Colonic mucosa (tissue), 4 donors: Measurements from ENCODE around the gene CCDC112. TPM values are rescaled to one million over a fixed set of nuclear protein-coding genes. Genes with fewer than 3 reads are reported as not detected.

Source experiments
- DNase-seq: peaks from one replicate; pipeline ENCODE4 v3.0.0-alpha.2; 2020
- H3K27ac ChIP-seq: fragments of 200-600 bp; one replicate; pipeline ENCODE4 v1.8.0; 2021
- H3K27me3 ChIP-seq: fragments of 200-600 bp; one replicate; pipeline ENCODE4 v1.8.0; 2021
- H3K36me3 ChIP-seq: fragments of 200-600 bp; one replicate; pipeline ENCODE4 v1.8.0; 2021
- H3K4me1 ChIP-seq: fragments of 200-600 bp; one replicate; pipeline ENCODE4 v1.8.0; 2021; ENCODE audit warnings: mild to moderate bottlenecking
- H3K4me3 ChIP-seq: fragments of 200-600 bp; one replicate; pipeline ENCODE4 v1.8.0; 2021
- H3K9ac ChIP-seq, 2 donors: one replicate each; pipeline ENCODE4 v1.7.0; 2013; ENCODE audit warnings: control low read depth in 2 of 2, low read depth in 2 of 2, low read length in 2 of 2
- H3K9me3 ChIP-seq: fragments of 200-600 bp; one replicate; pipeline ENCODE4 v1.8.0; 2021
- intact Hi-C: fragments of 100-400 bp; cut with DNase I; formaldehyde crosslinking; loops from one replicate; pipeline ENCODE4 v1.14.1; 2022
- total RNA-seq, 2 donors: library from RNA; stranded (reverse); fragmentation: NEBNext Ultra II Directional in 1 of 2; extraction: Animal tissue kit (Norgen Biotek cat#: 25700) in 1 of 2; gene quantifications; one replicate each; pipeline ENCODE4 v1.2.1, GENCODE V29; 2021
- TF ChIP-seq, protein P1 (sequence below): fragments of 200-600 bp; IDR thresholded peaks from one replicate; pipeline ENCODE4 v1.8.0; 2022; ENCODE audit warnings: antibody characterized with exemption, mild to moderate bottlenecking
- donor health status: healthy.
- donor health status: DM: no; HTN: no; CAD: no.
- donor health status: DM: no; HTN: no; CAD: no.

Gene CCDC112
- total RNA-seq, 2 donors from 2014 or later: 7.6 to 10.5 TPM

DNA sequence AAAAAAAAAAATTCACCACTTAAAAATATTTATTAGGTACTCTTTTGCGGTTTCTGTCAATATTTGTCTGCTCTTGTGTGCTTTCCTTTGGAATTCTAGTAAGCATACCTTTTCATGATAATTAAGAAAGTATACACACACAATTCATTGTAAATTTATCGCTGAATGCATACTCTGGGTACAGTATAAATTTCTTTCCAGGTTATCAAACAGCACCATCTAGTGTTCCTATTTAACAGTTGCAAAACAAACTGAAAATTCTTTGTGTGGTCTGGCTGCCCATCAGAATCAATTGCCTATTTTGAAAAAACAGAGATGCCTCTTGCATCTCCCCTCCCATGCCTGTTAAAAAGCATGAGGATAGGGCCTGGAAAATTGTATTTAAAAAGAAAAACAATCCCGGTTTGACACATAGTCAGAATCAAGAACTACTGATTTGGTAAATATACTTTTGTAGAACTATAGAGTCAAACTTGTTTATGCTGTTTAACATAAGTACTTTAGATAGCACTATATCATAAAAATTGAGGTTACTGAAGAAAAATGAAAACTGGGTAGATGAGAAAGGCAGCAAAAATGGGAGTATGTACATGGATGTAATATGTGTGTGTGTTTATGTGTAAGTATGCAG is 50.0 kb downstream of the CCDC112 start:
- TF ChIP-seq, protein P1, sequence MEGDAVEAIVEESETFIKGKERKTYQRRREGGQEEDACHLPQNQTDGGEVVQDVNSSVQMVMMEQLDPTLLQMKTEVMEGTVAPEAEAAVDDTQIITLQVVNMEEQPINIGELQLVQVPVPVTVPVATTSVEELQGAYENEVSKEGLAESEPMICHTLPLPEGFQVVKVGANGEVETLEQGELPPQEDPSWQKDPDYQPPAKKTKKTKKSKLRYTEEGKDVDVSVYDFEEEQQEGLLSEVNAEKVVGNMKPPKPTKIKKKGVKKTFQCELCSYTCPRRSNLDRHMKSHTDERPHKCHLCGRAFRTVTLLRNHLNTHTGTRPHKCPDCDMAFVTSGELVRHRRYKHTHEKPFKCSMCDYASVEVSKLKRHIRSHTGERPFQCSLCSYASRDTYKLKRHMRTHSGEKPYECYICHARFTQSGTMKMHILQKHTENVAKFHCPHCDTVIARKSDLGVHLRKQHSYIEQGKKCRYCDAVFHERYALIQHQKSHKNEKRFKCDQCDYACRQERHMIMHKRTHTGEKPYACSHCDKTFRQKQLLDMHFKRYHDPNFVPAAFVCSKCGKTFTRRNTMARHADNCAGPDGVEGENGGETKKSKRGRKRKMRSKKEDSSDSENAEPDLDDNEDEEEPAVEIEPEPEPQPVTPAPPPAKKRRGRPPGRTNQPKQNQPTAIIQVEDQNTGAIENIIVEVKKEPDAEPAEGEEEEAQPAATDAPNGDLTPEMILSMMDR: peak; percentile 65
- no peaks in the 10 kb centered on the region for H3K27me3 ChIP-seq
- no peak overlapping the region for H3K27ac ChIP-seq
- no peaks in the 10 kb centered on the region for H3K9me3 ChIP-seq
- DNase-seq: no peak
- H3K4me1 ChIP-seq: no peaks in the 10 kb centered on the region
- intact Hi-C loops: loop anchor here (2.0 kb wide), 1 partner anchor 148 kb away; no protein-coding TSS in a partner anchor
- H3K36me3 ChIP-seq: no peaks in the 10 kb centered on the region
- H3K9ac ChIP-seq: no peak overlapping the region
- no peak overlapping the region for H3K4me3 ChIP-seq

DNA sequence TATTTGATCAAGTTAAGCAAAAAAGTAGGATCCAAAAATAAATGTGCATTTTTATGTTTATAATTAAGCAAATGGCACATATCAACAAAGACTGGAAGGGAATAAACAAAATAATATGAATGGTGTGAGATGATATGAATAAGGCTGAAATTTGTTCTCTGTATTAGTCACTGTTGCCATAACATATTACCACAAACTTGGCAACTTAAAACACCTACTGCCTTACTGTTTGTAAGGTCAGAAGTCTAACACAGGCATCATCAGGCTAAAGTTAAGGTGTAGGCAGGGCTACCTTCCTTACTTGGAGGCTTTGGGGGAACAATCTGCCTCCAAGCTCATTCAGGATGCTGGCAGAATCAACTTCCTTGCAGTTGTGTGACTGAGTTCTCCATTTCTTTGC is 53.0 kb downstream of the CCDC112 start:
- Histone ChIP-seq H3K4me3 (no peak overlapping the region), H3K36me3 (no peaks in the 10 kb centered on the region), H3K27me3 (no peaks in the 10 kb centered on the region), H3K9ac (no peak overlapping the region), H3K4me1 (no peaks in the 10 kb centered on the region), H3K9me3 (no peaks in the 10 kb centered on the region), H3K27ac (no peak overlapping the region)
- TF ChIP-seq, protein P1: no peak
- DNase-seq: no peak
- intact Hi-C loops: no loop called here

DNA sequence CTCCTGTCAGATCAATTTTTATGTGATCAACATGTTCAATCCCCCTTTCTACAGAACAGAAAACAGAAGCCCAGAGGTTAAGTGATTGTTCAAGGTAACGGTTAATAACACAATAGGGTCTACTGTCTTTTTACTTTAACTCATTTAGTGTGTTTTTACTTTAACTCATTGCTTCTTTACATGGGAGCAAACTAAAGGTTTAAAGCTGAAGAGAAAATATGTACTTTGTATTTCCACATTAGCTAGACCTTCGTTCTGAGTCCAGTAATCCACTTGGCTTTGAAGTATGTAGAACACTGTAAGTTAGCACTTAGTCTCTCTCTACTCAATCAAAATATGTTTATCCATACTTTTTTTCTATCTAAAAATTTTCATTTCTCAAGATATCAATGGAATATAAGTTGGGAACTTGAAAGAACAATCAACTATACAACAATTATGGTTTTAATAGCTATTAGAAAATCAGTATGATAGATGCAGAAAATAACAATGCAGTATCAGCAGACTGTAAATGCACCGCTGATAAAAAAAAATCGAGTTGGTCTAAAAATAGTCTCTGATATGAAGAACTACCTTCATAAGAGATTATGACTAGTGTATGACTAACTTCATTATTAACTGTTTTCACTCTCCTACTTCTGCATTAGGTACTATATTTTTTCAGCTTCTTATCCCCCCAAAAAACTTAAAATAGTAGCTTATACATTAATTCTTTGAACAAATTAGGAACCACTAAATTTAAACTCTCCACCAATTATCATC is 54.4 kb downstream of the CCDC112 start:
- Histone ChIP-seq H3K4me3 (no peak overlapping the region), H3K4me1 (no peaks in the 10 kb centered on the region), H3K27ac (no peak overlapping the region), H3K9ac (no peak overlapping the region), H3K36me3 (no peaks in the 10 kb centered on the region), H3K9me3 (no peaks in the 10 kb centered on the region), H3K27me3 (no peaks in the 10 kb centered on the region)
- TF ChIP-seq, protein P1: no peak
- intact Hi-C loops: no loop called here
- DNase-seq: no peak

DNA sequence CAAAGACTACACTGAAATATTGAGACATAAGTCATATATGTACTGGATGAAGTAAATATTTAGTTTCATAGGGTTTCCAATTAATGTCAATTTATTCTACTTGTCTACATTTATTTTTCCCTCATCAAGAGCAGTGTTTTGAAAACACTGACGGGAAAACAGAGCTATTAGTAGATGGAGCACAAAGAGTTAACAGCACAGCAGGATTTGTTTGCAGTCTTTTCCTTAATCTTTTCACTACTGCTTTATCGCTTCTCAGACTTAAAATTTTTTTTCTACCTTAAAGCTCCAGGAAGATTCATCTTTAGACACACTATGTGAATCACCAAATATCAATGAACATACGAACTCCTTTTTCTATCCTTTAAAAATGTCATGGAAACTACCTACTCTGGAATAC is 59.4 kb downstream of the CCDC112 start:
- no peak overlapping the region for H3K27ac ChIP-seq
- no peak overlapping the region for H3K9ac ChIP-seq
- intact Hi-C loops: no loop called here
- no peaks in the 10 kb centered on the region for H3K36me3 ChIP-seq
- no peaks in the 10 kb centered on the region for H3K9me3 ChIP-seq
- no peak overlapping the region for H3K4me3 ChIP-seq
- TF ChIP-seq, protein P1: no peak
- DNase-seq: no peak
- no peaks in the 10 kb centered on the region for H3K4me1 ChIP-seq
- H3K27me3 ChIP-seq: no peaks in the 10 kb centered on the region

DNA sequence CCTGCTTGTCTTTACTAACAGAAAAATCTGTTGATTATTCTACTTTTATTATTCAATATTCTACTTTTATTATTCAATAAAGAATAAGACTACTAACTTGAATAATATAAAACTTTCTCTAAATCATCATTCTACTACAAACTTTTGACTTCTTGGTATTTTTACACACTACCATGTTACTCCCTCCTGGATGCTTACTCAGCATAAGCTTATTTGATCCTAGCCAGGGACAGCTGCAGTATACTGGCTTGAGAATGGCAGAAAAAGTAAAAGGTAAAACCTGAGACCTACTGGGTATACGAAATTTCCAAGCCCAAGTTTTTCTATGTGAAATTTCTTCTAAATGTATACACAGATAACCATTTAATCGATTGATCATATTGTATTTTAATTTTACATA is 59.9 kb downstream of the CCDC112 start:
- no peaks in the 10 kb centered on the region for H3K27me3 ChIP-seq
- intact Hi-C loops: no loop called here
- H3K9ac ChIP-seq: no peak overlapping the region
- H3K9me3 ChIP-seq: no peaks in the 10 kb centered on the region
- no peak for DNase-seq
- TF ChIP-seq, protein P1: no peak
- no peaks in the 10 kb centered on the region for H3K36me3 ChIP-seq
- no peak overlapping the region for H3K4me3 ChIP-seq
- no peak overlapping the region for H3K27ac ChIP-seq
- H3K4me1 ChIP-seq: no peaks in the 10 kb centered on the region
